ENCODE results near the gene MAPK8IP1. TPM values are rescaled to one million over a fixed set of nuclear protein-coding genes. Genes with fewer than 3 reads are reported as not detected.

The MAPK8IP1 gene
- total RNA-seq, 4 donors from 2014 or later, result 3.6 to 8.0 (median 4.5) TPM

GRCh38 chr11:45879803-45880686, 5.4 kb upstream of the MAPK8IP1 start:
- Histone ChIP-seq H3K27me3 (no peaks in the 10 kb centered on the region), H3K4me3 (no peak overlapping the region), H3K36me3 (peaks cover 69% of the 10 kb centered on the region), H3K27ac (no peak overlapping the region), H3K9me3 (no peaks in the 10 kb centered on the region), H3K4me1 (peaks cover under 1% of the 10 kb centered on the region)
- TF ChIP-seq EP300 (IDR thresholded peaks at IDR 0.05) (no peak), POLR2A (IDR thresholded peaks at IDR 0.05) (no peak)
- DNase-seq (ENCODE audit: low spot score in 2 of 2), result no peak
- 79% methylated on average over 7 of the region's 7 CpGs for WGBS

- Histone ChIP-seq H3K27ac (no peak overlapping the region), H3K27me3 (no peaks in the 10 kb centered on the region), H3K4me1 (peaks cover 7% of the 10 kb centered on the region), H3K36me3 (peaks cover 60% of the 10 kb centered on the region), H3K9me3 (no peaks in the 10 kb centered on the region), H3K4me3 (no peak overlapping the region)
- no peak for TF ChIP-seq EP300 (IDR thresholded peaks at IDR 0.05)
- no peak for TF ChIP-seq CTCF (IDR thresholded peaks at IDR 0.05)
- no peak for TF ChIP-seq POLR2A (IDR thresholded peaks at IDR 0.05)
- no peak for TF ChIP-seq POLR2AphosphoS5 (IDR thresholded peaks at IDR 0.05)
- DNase-seq (ENCODE audit: low spot score in 2 of 2), result no peak
- 87% methylated on average over 15 of the region's 15 CpGs for WGBS
Observed at GRCh38 chr11:45880772-45881570, 4.5 kb upstream of the MAPK8IP1 start.

- peaks cover 11% of the 10 kb centered on the region for H3K4me1 ChIP-seq
- 81% methylated on average over 6 of the region's 6 CpGs for WGBS
- peaks cover 52% of the 10 kb centered on the region for H3K36me3 ChIP-seq
Observed at GRCh38 chr11:45881708-45882368, 3.6 kb upstream of the MAPK8IP1 start.

GRCh38 chr11:45884596-45885185, 760 bp upstream of the MAPK8IP1 start:
- DNase-seq (ENCODE audit: low spot score in 2 of 2), result no peak
- peaks cover 11% of the 10 kb centered on the region for H3K4me1 ChIP-seq
- no peak overlapping the region for H3K27ac ChIP-seq
- TF ChIP-seq CTCF (IDR thresholded peaks at IDR 0.05) (no peak), POLR2A (IDR thresholded peaks at IDR 0.05) (no peak), POLR2AphosphoS5 (IDR thresholded peaks at IDR 0.05) (no peak), EP300 (IDR thresholded peaks at IDR 0.05) (no peak)
- H3K36me3 ChIP-seq, result peaks cover 30% of the 10 kb centered on the region
- no peak overlapping the region for H3K4me3 ChIP-seq
- H3K27me3 ChIP-seq, result no peaks in the 10 kb centered on the region
- H3K9me3 ChIP-seq, result no peaks in the 10 kb centered on the region
- WGBS, result 80% methylated on average over 10 of the region's 10 CpGs

More at GRCh38 chr11:45881708-45882368, 3.6 kb upstream of the MAPK8IP1 start:
- Histone ChIP-seq H3K4me3 (no peak overlapping the region), H3K9me3 (no peaks in the 10 kb centered on the region), H3K27ac (no peak overlapping the region), H3K27me3 (no peaks in the 10 kb centered on the region)
- TF ChIP-seq POLR2AphosphoS5 (IDR thresholded peaks at IDR 0.05), result no peak
- no peak for TF ChIP-seq EP300 (IDR thresholded peaks at IDR 0.05)
- TF ChIP-seq CTCF (IDR thresholded peaks at IDR 0.05), result no peak
- TF ChIP-seq POLR2A (IDR thresholded peaks at IDR 0.05), result no peak
- no peak for DNase-seq (ENCODE audit: low spot score in 2 of 2)

GRCh38 chr11:45885921-45886721, 670 bp downstream of the MAPK8IP1 start:
- 33% methylated on average over 17 of the region's 43 CpGs for WGBS
- peaks cover 16% of the 10 kb centered on the region for H3K36me3 ChIP-seq
- peaks cover 11% of the 10 kb centered on the region for H3K4me1 ChIP-seq
- H3K4me3 ChIP-seq, result peak overlapping the region; percentile 60
- no peaks in the 10 kb centered on the region for H3K9me3 ChIP-seq
- no peak overlapping the region for H3K27ac ChIP-seq
- no peaks in the 10 kb centered on the region for H3K27me3 ChIP-seq
- no peak for DNase-seq (ENCODE audit: low spot score in 2 of 2)
- TF ChIP-seq EP300 (IDR thresholded peaks at IDR 0.05) (no peak), POLR2AphosphoS5 (IDR thresholded peaks at IDR 0.05) (no peak), CTCF (IDR thresholded peaks at IDR 0.05) (no peak), POLR2A (IDR thresholded peaks at IDR 0.05) (no peak)

Measured in suprapubic skin (tissue), 4 donors.